Measurements from ENCODE around the gene ENDOU. TPM values are rescaled to one million over a fixed set of nuclear protein-coding genes. Genes with fewer than 3 reads are reported as not detected.

Gene ENDOU
- total RNA-seq (under 1 TPM in 9 of 10 donors, not detected in 1; 0.11 to 0.56 (median 0.31) TPM), polyA plus RNA-seq (under 1 TPM; 0.26 to 0.29 TPM)
- long read RNA-seq, donor 1 = 0 reads
- long read RNA-seq, donor 2 = 0 reads
- long read RNA-seq, donor 3 = 0 reads

GRCh38 chr12:47725091-47725772, at the start of gene ENDOU:
ENDOU (minus strand) TSS chr12:47725490; CDS start chr12:47725413, 77 bp downstream.
- no peaks in the 10 kb centered on the region for H3K27me3 ChIP-seq
- DNase-seq = no peak
- no peak within 1 kb of the TSS for H3K4me3 ChIP-seq
- 86 to 89% methylated on average over 8 of the region's 8 CpGs for WGBS, 2 donors
- peak in 1 of 8 donors; percentile 10 for ATAC-seq
- intact Hi-C loops (cut with DNase I) = no loop called here
- H3K36me3 ChIP-seq = peaks cover 0 to 3% (median 0%) of the 10 kb centered on the region in 9 donors
- TF ChIP-seq, protein P1, sequence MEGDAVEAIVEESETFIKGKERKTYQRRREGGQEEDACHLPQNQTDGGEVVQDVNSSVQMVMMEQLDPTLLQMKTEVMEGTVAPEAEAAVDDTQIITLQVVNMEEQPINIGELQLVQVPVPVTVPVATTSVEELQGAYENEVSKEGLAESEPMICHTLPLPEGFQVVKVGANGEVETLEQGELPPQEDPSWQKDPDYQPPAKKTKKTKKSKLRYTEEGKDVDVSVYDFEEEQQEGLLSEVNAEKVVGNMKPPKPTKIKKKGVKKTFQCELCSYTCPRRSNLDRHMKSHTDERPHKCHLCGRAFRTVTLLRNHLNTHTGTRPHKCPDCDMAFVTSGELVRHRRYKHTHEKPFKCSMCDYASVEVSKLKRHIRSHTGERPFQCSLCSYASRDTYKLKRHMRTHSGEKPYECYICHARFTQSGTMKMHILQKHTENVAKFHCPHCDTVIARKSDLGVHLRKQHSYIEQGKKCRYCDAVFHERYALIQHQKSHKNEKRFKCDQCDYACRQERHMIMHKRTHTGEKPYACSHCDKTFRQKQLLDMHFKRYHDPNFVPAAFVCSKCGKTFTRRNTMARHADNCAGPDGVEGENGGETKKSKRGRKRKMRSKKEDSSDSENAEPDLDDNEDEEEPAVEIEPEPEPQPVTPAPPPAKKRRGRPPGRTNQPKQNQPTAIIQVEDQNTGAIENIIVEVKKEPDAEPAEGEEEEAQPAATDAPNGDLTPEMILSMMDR (IDR thresholded peaks at IDR 0.05) = no peak
- H3K27ac ChIP-seq = peak within 1 kb of the TSS in 1 of 10 donors; percentile 20
- no peaks in the 10 kb centered on the region for H3K9me3 ChIP-seq
- H3K4me1 ChIP-seq = peaks cover 0 to 33% (median 14%) of the 10 kb centered on the region in 9 donors

DNA sequence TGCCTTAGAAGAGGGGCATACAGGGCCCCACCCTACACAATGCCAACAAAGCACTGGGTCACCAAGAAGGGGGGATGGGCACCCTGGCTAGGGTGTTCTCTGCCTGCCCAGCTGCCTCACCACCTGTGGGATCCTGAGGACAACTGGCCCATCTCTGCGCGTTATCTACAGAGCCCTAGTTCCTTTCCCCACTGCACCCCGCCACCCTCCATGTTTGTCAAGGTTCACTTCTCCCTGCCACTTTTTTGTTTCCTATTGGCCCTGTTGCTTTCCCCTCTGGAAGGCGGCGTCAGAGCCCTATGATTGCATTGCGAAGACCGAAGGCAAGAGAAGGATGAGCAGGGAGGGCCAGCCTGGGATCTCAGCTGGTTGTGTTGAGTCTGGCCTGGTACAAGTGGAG, 49.4 kb upstream of the ENDOU start:
- Histone ChIP-seq H3K27me3 (no peaks in the 10 kb centered on the region), H3K27ac (peak overlapping the region in 3 of 10 donors; percentile 19 to 81 (median 77)), H3K4me1 (peaks cover 25 to 72% (median 65%) of the 10 kb centered on the region in 9 donors), H3K4me3 (peak overlapping the region in 1 of 10 donors; percentile 96), H3K36me3 (no peaks in the 10 kb centered on the region), H3K9me3 (no peaks in the 10 kb centered on the region)
- TF ChIP-seq, protein P1 (IDR thresholded peaks at IDR 0.05) = no peak
- 94 to 99% methylated on average over 7 of the region's 7 CpGs for WGBS, 2 donors
- intact Hi-C loops (cut with DNase I) = loop anchor here in 5 of 10 donors (5.0 to 10.0 kb wide), 4 partner anchors 32 to 63 kb away; no protein-coding TSS in a partner anchor
- DNase-seq = no peak
- ATAC-seq = no peak

GRCh38 chr12:47773858-47774580, 48.7 kb upstream of the ENDOU start:
- TF ChIP-seq, protein P1 (IDR thresholded peaks at IDR 0.05) = no peak

More at GRCh38 chr12:47773858-47774580, 48.7 kb upstream of the ENDOU start:
- Histone ChIP-seq H3K27ac (peak overlapping the region in 9 of 10 donors; percentile 76 to 90 (median 84)), H3K36me3 (no peaks in the 10 kb centered on the region), H3K27me3 (no peaks in the 10 kb centered on the region), H3K4me1 (peaks cover 25 to 67% (median 62%) of the 10 kb centered on the region in 9 donors), H3K4me3 (peak overlapping the region; percentile 63 to 99 (median 95)), H3K9me3 (no peaks in the 10 kb centered on the region)
- ATAC-seq (peak in 5 of 8 donors; percentile 2 to 20 (median 11)), DNase-seq (no peak)
- WGBS, 2 donors = 56 to 62% methylated on average over 14 of the region's 14 CpGs
- intact Hi-C loops (cut with DNase I) = loop anchor here in 2 of 10 donors (2.0 to 10.0 kb wide), 2 partner anchors 61 to 63 kb away; no protein-coding TSS in a partner anchor

Measured in heart right ventricle (tissue), 16 donors.